NCI-H187 treated with DMSO at 0.1 percent for 48 hours (cell line): Measurements from ENCODE around the gene AMPH.

Experiments
- DNase-seq: peaks from one replicate; lab custom pipeline; 2025; lab: John Stamatoyannopoulos, UW

Gene AMPH

DNA sequence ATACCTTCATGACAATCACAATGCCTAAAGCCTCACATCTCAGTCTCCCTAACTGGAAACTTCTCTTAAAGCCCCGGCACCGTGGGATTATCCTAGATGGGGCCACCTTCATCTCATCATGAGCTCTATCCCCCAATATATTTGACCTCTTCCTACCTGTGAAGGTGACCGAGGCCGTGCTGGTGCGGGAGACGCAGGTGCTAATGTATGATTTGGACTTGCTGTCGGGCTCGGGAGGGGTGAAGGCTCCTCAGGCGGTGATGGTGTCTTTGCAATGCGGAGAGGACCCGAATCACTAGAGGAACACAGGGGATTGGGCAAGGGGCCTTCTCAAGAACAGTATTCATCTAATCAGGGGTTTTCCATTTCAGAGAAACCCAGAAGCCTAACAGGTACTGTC, 168.4 kb downstream of the AMPH start:
- DNase-seq: no peak

DNA sequence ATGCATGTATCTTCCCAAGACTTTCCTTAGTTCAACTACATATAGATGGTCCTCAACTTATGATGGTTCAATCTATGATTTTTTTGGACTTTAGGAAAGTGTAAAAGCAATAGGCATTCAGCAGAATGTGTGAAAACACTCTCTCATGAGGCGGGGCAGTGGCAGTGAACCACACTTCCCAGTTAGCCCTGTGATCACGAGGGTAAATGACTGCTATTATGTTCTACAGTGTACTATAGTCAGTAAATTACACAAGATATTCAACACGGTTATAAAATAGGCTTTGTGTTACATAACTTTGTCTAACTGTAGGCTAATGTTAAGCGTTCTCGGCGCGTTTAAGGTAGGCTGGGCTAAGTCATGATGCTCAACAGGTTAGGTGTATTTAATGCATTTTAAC, 169.3 kb downstream of the AMPH start:
- no peak for DNase-seq

DNA sequence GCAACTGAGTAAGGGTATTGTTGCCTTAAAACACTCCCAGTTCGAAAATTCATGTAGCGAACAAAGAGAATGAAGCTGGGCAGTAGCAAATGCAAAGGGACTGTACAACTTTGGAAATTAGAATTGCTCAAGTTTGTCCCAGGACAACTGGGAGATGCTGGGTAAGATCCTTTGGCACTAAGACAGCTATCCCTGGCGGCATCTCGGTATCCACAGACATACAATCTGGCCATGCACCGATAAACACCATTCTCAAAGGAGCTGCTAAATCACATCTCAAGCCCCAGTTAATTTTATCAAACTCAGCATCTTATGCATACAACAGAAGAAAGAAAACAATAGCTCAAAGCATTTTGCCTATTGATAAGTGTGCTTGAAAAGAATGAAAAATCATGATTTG, 177.3 kb downstream of the AMPH start:
- DNase-seq: no peak

DNA sequence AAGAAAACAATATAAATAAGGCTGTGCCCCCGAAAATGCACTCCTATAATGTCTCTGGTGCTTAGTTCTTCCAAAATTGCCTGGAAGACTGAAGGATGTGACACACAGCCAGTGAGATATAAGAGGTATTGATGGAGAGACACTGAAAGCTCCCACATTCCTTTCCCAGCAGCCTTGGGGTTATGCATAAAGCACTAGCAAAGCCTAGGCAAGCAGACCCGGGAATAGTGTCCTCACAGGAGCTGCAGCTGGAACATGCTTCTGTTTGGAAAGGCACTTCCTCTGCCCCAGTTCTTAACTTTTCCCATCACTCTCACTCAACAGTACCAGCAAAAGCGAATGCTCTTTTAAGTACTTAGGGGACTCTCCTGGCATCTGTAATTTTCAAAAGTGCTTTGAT, 178.0 kb downstream of the AMPH start:
- no peak for DNase-seq

DNA sequence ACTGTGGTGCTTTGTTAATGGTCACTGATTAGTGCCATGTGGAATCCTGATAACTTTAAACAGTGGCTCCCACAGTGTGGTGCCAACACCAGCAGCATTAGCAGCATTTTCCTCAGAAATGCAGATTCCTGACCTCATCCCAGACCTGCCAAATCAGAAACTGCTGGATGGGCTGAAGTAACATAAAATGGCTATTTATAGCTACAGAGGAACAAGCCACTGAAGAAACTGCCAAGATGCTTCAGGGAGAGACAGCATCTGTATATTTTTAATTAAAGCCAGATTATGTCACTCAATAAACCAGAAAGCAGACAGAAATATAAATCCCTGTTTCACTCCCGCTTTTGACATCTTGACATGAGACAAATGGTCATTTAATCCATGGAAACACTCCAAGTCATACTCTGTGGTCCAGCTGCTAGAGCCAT, 178.5 kb downstream of the AMPH start:
- no peak for DNase-seq

GRCh38 chr7:38451840-38452239, 179.3 kb downstream of the AMPH start:
- no peak for DNase-seq

DNA sequence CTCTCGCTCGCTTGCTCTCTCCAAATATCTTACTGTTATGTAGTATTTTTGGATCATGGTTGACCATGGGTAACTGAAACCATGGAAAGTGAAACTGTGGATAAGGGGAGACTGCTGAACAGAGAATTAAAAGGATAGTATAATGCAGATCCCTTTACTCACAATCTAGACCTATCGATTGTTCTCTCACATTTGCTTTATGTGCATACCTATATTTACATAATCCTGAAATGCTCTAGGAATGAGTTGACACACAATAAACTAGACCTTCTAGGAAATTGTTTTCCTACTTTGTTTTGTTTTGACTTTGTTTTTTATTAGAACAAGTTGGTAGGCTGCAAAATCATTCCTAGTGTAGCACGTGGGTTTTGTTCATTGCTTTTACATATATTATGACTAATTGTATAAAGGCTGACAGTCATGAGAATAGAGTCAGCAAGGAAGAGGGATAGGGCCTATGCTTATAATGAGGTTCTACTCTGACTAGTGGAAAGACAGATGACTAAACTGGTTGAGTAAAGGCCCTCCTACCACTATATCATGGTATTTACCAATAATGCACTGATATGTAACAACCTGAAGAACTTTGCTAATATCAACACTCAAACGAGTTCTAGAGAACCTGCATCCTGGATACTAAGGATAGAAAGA, 182.5 kb downstream of the AMPH start:
- DNase-seq: no peak

GRCh38 chr7:38448054-38448453, 183.1 kb downstream of the AMPH start:
- DNase-seq: no peak

GRCh38 chr7:38438970-38439369, 192.2 kb downstream of the AMPH start:
- DNase-seq: no peak

GRCh38 chr7:38432671-38433070, 198.5 kb downstream of the AMPH start:
- DNase-seq: no peak

GRCh38 chr7:38432080-38432479, 199.1 kb downstream of the AMPH start:
- DNase-seq: no peak

GRCh38 chr7:38429057-38429456, 202.1 kb downstream of the AMPH start:
- DNase-seq: no peak

DNA sequence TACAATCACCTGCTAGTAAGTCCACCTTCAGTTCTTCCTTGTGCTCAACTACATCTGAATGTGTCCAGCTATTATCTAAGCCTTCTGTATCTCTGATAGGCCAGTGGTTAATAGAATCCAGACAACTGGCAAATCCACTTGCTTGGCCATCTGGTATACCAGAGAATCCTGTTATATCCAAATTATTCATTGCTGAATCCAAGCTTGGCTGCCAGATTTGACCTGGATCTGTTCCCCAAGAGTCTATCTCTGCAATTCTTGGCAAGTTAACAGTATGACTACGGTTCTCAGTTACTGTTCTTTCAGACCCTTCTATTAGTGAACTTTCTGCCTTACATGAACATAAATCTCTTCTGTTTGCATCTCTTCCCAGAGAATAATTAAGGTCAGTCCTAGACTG, 203.1 kb downstream of the AMPH start:
- DNase-seq: no peak

GRCh38 chr7:38427279-38427955, 203.8 kb downstream of the AMPH start:
- DNase-seq: no peak

DNA sequence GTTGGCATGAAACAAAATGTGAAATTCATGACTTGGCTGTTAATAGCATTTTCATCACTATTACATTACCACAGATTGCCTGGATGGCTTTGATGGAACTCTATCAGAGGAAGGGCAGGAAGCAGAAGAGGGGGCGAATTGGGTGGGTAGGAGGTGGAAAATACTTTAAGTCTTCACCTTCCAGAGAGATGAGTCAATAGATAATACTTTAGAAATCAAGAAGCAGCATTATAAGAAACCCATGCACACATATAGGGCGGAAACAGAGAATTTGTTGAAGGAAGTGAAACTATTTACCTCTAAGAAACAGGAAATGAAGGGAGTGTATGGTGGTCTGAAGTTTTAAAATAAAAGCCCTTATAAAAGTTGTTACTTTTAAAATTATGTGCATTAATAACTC, 205.7 kb downstream of the AMPH start:
- DNase-seq: no peak

DNA sequence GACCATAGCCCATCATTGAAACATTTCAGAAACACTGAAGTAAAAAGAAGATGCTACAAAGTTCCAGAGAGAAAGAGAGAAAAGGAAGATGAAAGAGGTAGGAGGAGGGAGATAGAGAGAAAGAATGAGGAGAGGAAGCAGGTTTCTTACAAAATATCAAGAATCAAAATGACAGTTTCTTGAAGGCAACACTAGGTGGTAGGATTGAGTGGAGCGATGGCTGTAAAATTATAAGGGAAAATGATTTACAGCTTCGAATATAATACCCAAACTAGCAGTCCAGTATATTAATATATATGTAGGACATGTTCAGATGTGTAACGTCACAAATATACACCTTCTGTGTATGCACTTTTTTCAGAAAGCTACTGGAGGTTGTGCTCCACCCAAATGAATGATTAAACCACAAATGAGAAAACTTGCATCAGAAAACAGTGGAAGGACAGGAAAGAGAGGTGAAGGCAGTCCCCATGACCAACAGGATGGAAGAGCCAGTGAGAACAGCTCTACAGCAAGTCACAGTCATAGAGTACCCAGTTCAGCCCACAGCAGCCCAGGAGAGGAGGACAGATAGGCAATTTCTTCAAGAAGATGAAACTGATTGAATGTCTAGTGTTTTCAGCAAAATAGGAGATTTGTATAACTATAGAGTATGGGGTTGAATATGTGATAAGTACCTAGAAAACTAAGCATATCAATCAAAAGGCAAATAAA, 206.3 kb downstream of the AMPH start:
- DNase-seq: no peak

- no peak for DNase-seq
Observed at GRCh38 chr7:38413784-38414183, 217.4 kb downstream of the AMPH start.

DNA sequence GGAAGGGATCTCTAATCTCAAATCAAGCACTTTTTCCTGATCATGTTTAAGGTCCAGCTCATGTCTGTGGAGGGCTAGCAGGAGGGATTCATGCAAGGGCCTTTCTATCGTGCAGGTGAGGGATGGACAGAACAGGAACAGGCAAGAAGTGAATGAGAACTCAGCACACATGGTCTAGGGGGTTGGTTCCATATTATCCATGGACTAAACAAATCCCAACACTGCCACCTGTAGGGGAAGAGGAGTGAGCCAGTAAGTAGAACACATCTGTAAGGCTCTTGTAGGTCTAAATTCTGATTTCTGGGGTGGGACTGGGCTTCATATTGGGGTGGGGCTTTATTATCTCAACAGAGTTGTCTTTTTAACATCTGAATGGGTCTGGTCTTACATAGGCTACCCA, 219.8 kb downstream of the AMPH start:
- DNase-seq: no peak

DNA sequence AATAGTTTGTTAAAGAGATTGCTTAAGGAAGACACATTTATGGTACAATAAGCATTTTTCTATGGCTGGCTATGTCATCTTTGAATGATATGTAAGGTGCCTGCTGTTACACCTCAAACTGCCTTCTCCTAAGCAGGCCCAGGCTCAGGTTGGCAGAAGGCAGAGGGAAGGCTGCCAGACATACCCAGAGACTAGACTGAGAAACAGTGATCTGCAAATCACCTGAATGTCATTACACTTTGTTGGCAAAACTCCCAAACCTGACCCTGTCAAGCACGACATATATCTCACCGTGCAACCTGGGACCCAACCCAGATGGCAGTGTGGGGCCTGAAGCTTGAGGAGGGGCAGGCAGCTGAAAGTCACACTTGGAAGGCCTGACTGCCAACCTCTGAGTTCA, 221.1 kb downstream of the AMPH start:
- DNase-seq: no peak

DNA sequence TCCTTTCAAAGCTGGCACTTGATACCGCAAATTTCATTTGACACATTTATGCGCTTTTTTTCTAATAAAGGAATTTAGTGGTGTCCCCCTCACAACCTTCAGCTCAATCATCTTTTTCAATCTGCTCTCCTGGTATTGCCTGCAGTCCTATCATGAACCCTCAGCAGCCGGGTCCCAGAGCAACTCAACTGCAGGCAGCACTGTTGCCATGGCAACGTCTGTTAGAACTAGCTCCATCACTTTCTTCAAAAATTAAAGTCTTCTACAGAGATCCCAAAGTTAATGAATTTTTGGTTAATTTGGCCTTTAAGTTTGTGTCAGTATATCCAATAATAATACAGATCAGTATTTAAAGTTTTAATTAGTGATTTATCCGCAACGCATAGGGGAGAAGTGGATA, 221.6 kb downstream of the AMPH start:
- no peak for DNase-seq

GRCh38 chr7:38398725-38399321, 232.3 kb downstream of the AMPH start:
- DNase-seq: no peak

DNA sequence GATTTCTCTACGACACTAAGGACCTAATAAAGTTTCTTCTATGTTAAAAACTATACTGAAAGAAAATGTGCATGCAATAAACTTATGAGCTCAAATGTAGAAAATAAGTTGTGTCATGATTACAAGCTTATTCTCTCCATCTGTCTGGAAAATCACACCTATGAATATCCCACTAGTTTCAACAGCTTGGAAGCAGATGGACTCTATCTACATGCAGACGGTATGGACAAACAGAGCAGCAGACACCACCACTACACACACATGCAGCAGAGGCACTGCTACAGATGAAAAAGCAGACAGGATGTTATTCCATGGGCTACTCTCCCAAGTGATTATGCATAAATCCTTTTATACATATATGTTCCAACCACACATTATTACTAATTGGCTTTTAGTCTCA, 234.3 kb downstream of the AMPH start:
- no peak for DNase-seq
